ENCODE data around the gene GSTT2.
"Not testable (repeated sequence)": the region's sequence is repeated elsewhere in the genome, so short reads cannot be mapped to it uniquely, and the experiment has no call there.

GRCh38 chr22:23986538-23987178, 6.7 kb downstream of the GSTT2 start:
- TF ChIP-seq NFRKB (IDR thresholded peaks at IDR 0.05); SUZ12 (IDR thresholded peaks at IDR 0.05); FOXM1 (IDR thresholded peaks at IDR 0.05; ENCODE audit: borderline replicate concordance); PKNOX1 (IDR thresholded peaks at IDR 0.05); SP1 (IDR thresholded peaks at IDR 0.05); FOXA1 (IDR thresholded peaks at IDR 0.05); ZNF384 (IDR thresholded peaks at IDR 0.05); HDGF (IDR thresholded peaks at IDR 0.05; ENCODE audit: borderline replicate concordance); ELF4 (IDR thresholded peaks at IDR 0.05); BHLHE40 (IDR thresholded peaks at IDR 0.05; ENCODE audit: borderline replicate concordance); ARNT (IDR thresholded peaks at IDR 0.05); LEF1 (IDR thresholded peaks at IDR 0.05; ENCODE audit: borderline replicate concordance): not testable (repeated sequence)
